IMR-90 (cell line): Measurements from ENCODE around the gene TMED6. TPM values are rescaled to one million over a fixed set of nuclear protein-coding genes. Genes with fewer than 3 reads are reported as not detected.
A peak's percentile ranks its signal among the peaks of the same experiment; 100 is the strongest.

Source experiments
- ATAC-seq: fragments of 200-7000 bp; cut with Tn5 transposase; 2 replicates; pipeline ENCODE4 v1.9.1; 2020; ENCODE audit warnings: low read depth, mild to moderate bottlenecking, moderate library complexity
- BruUV-seq: library from RNA; stranded (reverse); fragments of 400-500 nt; replicated peaks from 2 replicates; lab custom pipeline; 2021; lab: Mats Ljungman, UMichigan
- CTCF ChIA-PET: fragments of 300-600 bp; formaldehyde crosslinking; extraction: SDS; loops from one replicate; lab custom pipeline; 2021; ENCODE audit warnings: antibody characterized with exemption; lab: Yijun Ruan, JAX
- POLR2A ChIA-PET: fragments of 300-600 bp; sonication (Branson Sonifier 250); formaldehyde crosslinking; loops from one replicate; lab custom pipeline; 2022; ENCODE audit warnings: antibody characterized with exemption; ENCODE audit not compliant: unreplicated experiment; lab: Charles Lee
- DNase-seq: peaks from one replicate; pipeline ENCODE4 v3.0.0; 2013
- H2AFZ ChIP-seq: replicated peaks from 2 replicates; pipeline ENCODE3; 2013; ENCODE audit warnings: low read length, mild to moderate bottlenecking; ENCODE audit not compliant: poor library complexity
- H2AK5ac ChIP-seq: 2 replicates; pipeline ENCODE4 v1.6.1; 2013; ENCODE audit warnings: low read depth, low read length, inconsistent platforms
- H2AK9ac ChIP-seq: replicated peaks from 2 replicates; pipeline ENCODE3; 2013; ENCODE audit warnings: mild to moderate bottlenecking, low read depth, low read length, moderate library complexity; ENCODE audit not compliant: poor library complexity
- H2BK120ac ChIP-seq: 2 replicates; pipeline ENCODE4 v1.6.1; 2013; ENCODE audit warnings: low read depth, low read length, inconsistent platforms
- H2BK15ac ChIP-seq: 3 replicates; pipeline ENCODE4 v1.6.1; 2013; ENCODE audit warnings: low read depth, low read length, inconsistent platforms
- H2BK20ac ChIP-seq: 2 replicates; pipeline ENCODE4 v1.6.1; 2013; ENCODE audit warnings: low read depth, mild to moderate bottlenecking, inconsistent platforms, low read length, moderate library complexity
- H2BK5ac ChIP-seq: 2 replicates; pipeline ENCODE4 v1.6.1; 2013; ENCODE audit warnings: mild to moderate bottlenecking, low read depth, low read length, inconsistent platforms; ENCODE audit not compliant: poor library complexity, severe bottlenecking
- H3K14ac ChIP-seq: replicated peaks from 2 replicates; pipeline ENCODE4 v1.6.1; 2013; ENCODE audit warnings: low read depth, low read length, inconsistent platforms
- H3K18ac ChIP-seq: 2 replicates; pipeline ENCODE4 v1.6.1; 2013; ENCODE audit warnings: low read depth, low read length, control low read depth
- H3K23ac ChIP-seq: 2 replicates; pipeline ENCODE4 v1.6.1; 2013; ENCODE audit warnings: low read depth, low read length, inconsistent platforms
- H3K27ac ChIP-seq: 2 replicates; pipeline ENCODE4 v1.5.1; 2013; ENCODE audit warnings: mild to moderate bottlenecking, control low read depth, low read length; ENCODE audit not compliant: insufficient read depth
- H3K27me3 ChIP-seq: 2 replicates; pipeline ENCODE4 v1.6.1; 2013; ENCODE audit warnings: low read length; ENCODE audit not compliant: control insufficient read depth, insufficient read depth
- H3K36me3 ChIP-seq: 2 replicates; pipeline ENCODE4 v1.6.1; 2013; ENCODE audit warnings: low read length, mixed read lengths; ENCODE audit not compliant: control insufficient read depth, insufficient read depth
- H3K4ac ChIP-seq: 2 replicates; pipeline ENCODE4 v1.6.1; 2013; ENCODE audit warnings: low read depth, low read length, inconsistent platforms
- H3K4me1 ChIP-seq: 2 replicates; pipeline ENCODE4 v1.6.1; 2013; ENCODE audit warnings: low read length, mixed read lengths; ENCODE audit not compliant: control insufficient read depth, insufficient read depth
- H3K4me2 ChIP-seq: 2 replicates; pipeline ENCODE4 v1.6.1; 2013; ENCODE audit warnings: low read depth, mild to moderate bottlenecking, control low read depth, low read length, moderate library complexity
- H3K4me3 ChIP-seq: 2 replicates; pipeline ENCODE4 v1.5.1; 2013; ENCODE audit warnings: low read depth, mild to moderate bottlenecking, control low read depth, low read length, moderate library complexity; ENCODE audit not compliant: insufficient read depth
- H3K56ac ChIP-seq: 2 replicates; pipeline ENCODE4 v1.6.1; 2013; ENCODE audit warnings: low read length, inconsistent platforms; ENCODE audit not compliant: insufficient read depth; ENCODE audit errors: extremely low read depth
- H3K79me1 ChIP-seq, 2 experiments: 2 replicates each; pipeline ENCODE4 v1.6.1; 2013; ENCODE audit warnings: low read length in 2 of 2, inconsistent platforms in 1 of 2, low read depth in 1 of 2
- H3K9ac ChIP-seq: 2 replicates; pipeline ENCODE4 v1.6.1; 2013; ENCODE audit warnings: low read depth, low read length, control low read depth
- H3K9me1 ChIP-seq: 2 replicates; pipeline ENCODE4 v1.6.1; 2013; ENCODE audit warnings: low read length, inconsistent platforms; ENCODE audit not compliant: insufficient read depth
- H3K9me3 ChIP-seq: 2 replicates; pipeline ENCODE4 v1.6.1; 2013; ENCODE audit warnings: low read length; ENCODE audit not compliant: control insufficient read depth, insufficient read depth
- H4K20me1 ChIP-seq: 2 replicates; pipeline ENCODE4 v1.6.1; 2013; ENCODE audit warnings: low read length, inconsistent platforms; ENCODE audit not compliant: insufficient read depth
- H4K5ac ChIP-seq: 2 replicates; pipeline ENCODE4 v1.6.1; 2013; ENCODE audit warnings: mild to moderate bottlenecking, low read depth, low read length, control low read depth
- H4K8ac ChIP-seq, 2 experiments: 2 replicates each; pipeline ENCODE4 v1.6.1; 2013; ENCODE audit warnings: low read depth in 2 of 2, low read length in 2 of 2, control low read depth in 1 of 2, inconsistent platforms in 1 of 2
- H4K91ac ChIP-seq: 2 replicates; pipeline ENCODE4 v1.6.1; 2013; ENCODE audit warnings: low read depth, low read length, inconsistent platforms; ENCODE audit not compliant: insufficient read depth
- BHLHE40 ChIP-seq: fragments of 150-350 bp; IDR thresholded peaks from 2 replicates; pipeline ENCODE4 v1.6.1; 2016; ENCODE audit warnings: mild to moderate bottlenecking, low read depth, low read length
- CHD1 ChIP-seq: IDR thresholded peaks from 2 replicates; pipeline ENCODE4 v1.6.1; 2012; ENCODE audit warnings: low read depth, low read length, improper control_type of control experiment
- MAFK ChIP-seq: IDR thresholded peaks from 2 replicates; pipeline ENCODE4 v1.6.1; 2012; ENCODE audit warnings: low read depth, low read length, improper control_type of control experiment
- MAZ ChIP-seq: IDR thresholded peaks from 2 replicates; pipeline ENCODE4 v1.6.1; 2012; ENCODE audit warnings: low read depth, mild to moderate bottlenecking, low read length, improper control_type of control experiment, moderate library complexity, borderline replicate concordance
- MXI1 ChIP-seq: IDR thresholded peaks from 2 replicates; pipeline ENCODE4 v1.6.1; 2012; ENCODE audit warnings: low read depth, mild to moderate bottlenecking, low read length, moderate library complexity, borderline replicate concordance
- POLR2A ChIP-seq: IDR thresholded peaks from 2 replicates; pipeline ENCODE4 v1.6.1; 2012; ENCODE audit warnings: mild to moderate bottlenecking, low read depth, low read length
- RAD21 ChIP-seq: IDR thresholded peaks from 2 replicates; pipeline ENCODE4 v1.6.1; 2012; ENCODE audit warnings: low read length, improper control_type of control experiment
- RCOR1 ChIP-seq: IDR thresholded peaks from 2 replicates; pipeline ENCODE4 v1.6.1; 2012; ENCODE audit warnings: mild to moderate bottlenecking, low read length, improper control_type of control experiment; ENCODE audit not compliant: insufficient replicate concordance
- RFX5 ChIP-seq: IDR thresholded peaks from 2 replicates; pipeline ENCODE4 v1.8.0; 2012; ENCODE audit warnings: low read depth, mild to moderate bottlenecking, low read length, moderate library complexity
- SMC3 ChIP-seq: fragments of 150-350 bp; IDR thresholded peaks from 2 replicates; pipeline ENCODE4 v1.6.1; 2016; ENCODE audit warnings: low read depth, mild to moderate bottlenecking, antibody characterized with exemption, low read length, moderate library complexity
- WGBS, 2 experiments: methylation state at CpG; one replicate each; pipeline versions ENCODE4 v1.1.5 to v1.1.7; 2013; ENCODE audit warnings: missing lambda C conversion rate in 2 of 2; ENCODE audit not compliant: insufficient read length in 1 of 2; ENCODE audit errors: extremely low coverage in 2 of 2; 5-methylcytosine and 5-hydroxymethylcytosine counted together
- dilution Hi-C: fragments of 300-500 bp; cut with HindIII; formaldehyde crosslinking; loops from one replicate; pipeline ENCODE4 v1.14.3; 2018; ENCODE audit warnings: low sequenced_read_pairs; ENCODE audit not compliant: unreplicated experiment
- in situ Hi-C: fragments of 300-500 bp; cut with MboI; formaldehyde crosslinking; loops from 3 replicates; pipeline ENCODE4 v1.14.3; 2019; ENCODE audit warnings: low sequenced_read_pairs, inconsistent platforms, mixed read lengths
- intact Hi-C: fragments of 100-400 bp; cut with micrococcal nuclease; formaldehyde crosslinking; loops from 2 replicates; pipeline ENCODE4 v1.10.0; 2022
- polyA plus RNA-seq, 3 experiments: library from polyadenylated mRNA; depleted of rRNA; stranded (reverse); fragments of >200 nt; gene quantifications; 2 replicates each; pipeline ENCODE4 v1.2.3, GENCODE V29; 2012; ENCODE audit warnings: low replicate concordance in 1 of 3
- total RNA-seq: library from RNA; depleted of rRNA; stranded (reverse); fragments of >200 nt; gene quantifications from 2 replicates; pipeline ENCODE4 v1.2.3, GENCODE V29; 2012
- TF ChIP-seq, protein P1 (sequence below): fragments of 150-350 bp; IDR thresholded peaks from 2 replicates; pipeline ENCODE4 v1.6.1; 2017; ENCODE audit warnings: mild to moderate bottlenecking, antibody characterized with exemption, low read length, low read depth
- TF ChIP-seq, protein P2 (sequence below): fragments of 150-350 bp; IDR thresholded peaks from 2 replicates; pipeline ENCODE4 v1.6.1; 2016; ENCODE audit warnings: low read depth, mild to moderate bottlenecking, low read length, moderate library complexity, borderline replicate concordance
- TF ChIP-seq, protein P3 (sequence below): conservative IDR thresholded peaks from 2 replicates; pipeline ENCODE4 v1.5.1; 2012; ENCODE audit warnings: mild to moderate bottlenecking, low read depth, low read length, improper control_type of control experiment

TMED6 gene
- total and polyA plus RNA-seq, 2 of the 4 experiments (the other 2 are of a cell fraction) = 0.10 TPM; not detected in 1

DNA sequence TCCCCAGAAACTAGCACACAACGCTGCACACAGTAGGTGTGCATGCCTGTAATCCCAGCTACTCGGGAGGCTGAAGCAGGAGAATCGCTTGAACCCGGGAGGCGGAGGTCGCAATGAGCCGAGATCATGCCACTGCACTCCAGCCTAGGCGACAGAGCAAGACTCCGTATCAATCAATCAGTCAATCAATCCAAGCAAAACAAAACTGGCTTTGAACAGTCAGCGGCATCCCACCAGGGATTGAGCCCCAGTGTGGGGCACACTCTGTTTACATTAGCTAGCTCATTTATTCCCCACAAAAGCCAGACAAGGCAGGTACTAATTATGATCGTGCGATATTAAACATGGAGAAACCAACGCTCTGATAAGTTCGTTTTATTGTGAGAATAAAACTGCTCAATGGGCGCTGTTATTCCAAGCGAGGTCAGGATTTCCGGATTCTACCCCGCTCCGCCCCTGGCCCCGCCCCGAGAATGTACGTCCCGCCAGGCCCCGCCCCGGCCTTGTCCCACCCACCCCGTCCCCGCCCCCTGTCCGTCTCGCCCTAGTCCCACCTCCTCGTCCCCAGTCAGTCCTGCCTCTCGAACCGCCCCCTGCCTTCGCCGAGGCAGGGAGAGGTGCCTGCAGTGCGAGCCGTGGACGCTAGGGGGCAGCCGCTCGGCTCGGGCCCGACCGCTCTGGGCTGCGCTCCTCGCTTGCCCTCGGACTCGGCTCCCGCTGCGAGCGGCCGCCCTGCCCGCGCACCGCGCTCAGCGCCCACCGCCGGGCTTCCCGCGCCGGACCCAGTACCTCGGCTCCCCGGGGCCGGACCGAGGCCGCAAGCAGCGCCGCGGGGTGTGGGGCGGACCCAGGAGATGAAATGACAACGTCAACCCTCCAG lies 40.7 kb downstream of the TMED6 start, which contains the start of gene VPS4A:
VPS4A (plus strand) TSS at position 698 of the 880 bp plus-strand sequence; CDS start at position 860, 162 bp downstream.
- Histone ChIP-seq H3K14ac (peak within 1 kb of the TSS; percentile 83), H2AK5ac (peak within 1 kb of the TSS; percentile 68), H3K9me3 (no peaks in the 10 kb centered on the region), H4K5ac (peak within 1 kb of the TSS; percentile 93), H4K91ac (peak within 1 kb of the TSS; percentile 66), H4K20me1 (peaks cover 30% of the 10 kb centered on the region), H3K18ac (peak within 1 kb of the TSS; percentile 78; the same call in 1 of the 2 replicates), H3K27me3 (no peaks in the 10 kb centered on the region), H2BK20ac (no peak within 1 kb of the TSS), H2AK9ac (peak within 1 kb of the TSS; percentile 84), H2BK5ac (peak within 1 kb of the TSS; percentile 84), H2BK120ac (no peak within 1 kb of the TSS), H3K23ac (peak within 1 kb of the TSS; percentile 97), H3K4me1 (peaks cover 4% of the 10 kb centered on the region), H4K8ac (peak within 1 kb of the TSS; percentile 97 to 98), H3K4me2 (peak within 1 kb of the TSS; percentile 98), H3K9ac (peak within 1 kb of the TSS; percentile 85), H3K56ac (peak within 1 kb of the TSS; percentile 58), H3K9me1 (peaks cover 6% of the 10 kb centered on the region; the same call in 1 of the 2 replicates), H3K27ac (peak within 1 kb of the TSS; percentile 84), H3K4me3 (peak within 1 kb of the TSS; percentile 78), H2AFZ (peak within 1 kb of the TSS; percentile 96), H2BK15ac (no peak within 1 kb of the TSS), H3K36me3 (peaks cover 16% of the 10 kb centered on the region), H3K79me1 (peaks cover 14 to 44% of the 10 kb centered on the region in 2 experiments), H3K4ac (peak within 1 kb of the TSS; percentile 80)
- TF ChIP-seq MAFK (no peak), CHD1 (0 out of 2 replicates have a peak, but pooled peaks have one; percentile 42), RFX5 (no peak), BHLHE40 (no peak), MAZ (peak; percentile 54; the same call in 1 of the 2 replicates), SMC3 (peak; percentile 43; the same call in 1 of the 2 replicates), RCOR1 (no peak), MXI1 (no peak), POLR2A (peak; percentile 70), RAD21 (peak; percentile 49)
- TF ChIP-seq, protein P1, sequence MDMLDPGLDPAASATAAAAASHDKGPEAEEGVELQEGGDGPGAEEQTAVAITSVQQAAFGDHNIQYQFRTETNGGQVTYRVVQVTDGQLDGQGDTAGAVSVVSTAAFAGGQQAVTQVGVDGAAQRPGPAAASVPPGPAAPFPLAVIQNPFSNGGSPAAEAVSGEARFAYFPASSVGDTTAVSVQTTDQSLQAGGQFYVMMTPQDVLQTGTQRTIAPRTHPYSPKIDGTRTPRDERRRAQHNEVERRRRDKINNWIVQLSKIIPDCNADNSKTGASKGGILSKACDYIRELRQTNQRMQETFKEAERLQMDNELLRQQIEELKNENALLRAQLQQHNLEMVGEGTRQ = no peak
- TF ChIP-seq, protein P2, sequence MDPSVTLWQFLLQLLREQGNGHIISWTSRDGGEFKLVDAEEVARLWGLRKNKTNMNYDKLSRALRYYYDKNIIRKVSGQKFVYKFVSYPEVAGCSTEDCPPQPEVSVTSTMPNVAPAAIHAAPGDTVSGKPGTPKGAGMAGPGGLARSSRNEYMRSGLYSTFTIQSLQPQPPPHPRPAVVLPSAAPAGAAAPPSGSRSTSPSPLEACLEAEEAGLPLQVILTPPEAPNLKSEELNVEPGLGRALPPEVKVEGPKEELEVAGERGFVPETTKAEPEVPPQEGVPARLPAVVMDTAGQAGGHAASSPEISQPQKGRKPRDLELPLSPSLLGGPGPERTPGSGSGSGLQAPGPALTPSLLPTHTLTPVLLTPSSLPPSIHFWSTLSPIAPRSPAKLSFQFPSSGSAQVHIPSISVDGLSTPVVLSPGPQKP = no peak
- TF ChIP-seq, protein P3, sequence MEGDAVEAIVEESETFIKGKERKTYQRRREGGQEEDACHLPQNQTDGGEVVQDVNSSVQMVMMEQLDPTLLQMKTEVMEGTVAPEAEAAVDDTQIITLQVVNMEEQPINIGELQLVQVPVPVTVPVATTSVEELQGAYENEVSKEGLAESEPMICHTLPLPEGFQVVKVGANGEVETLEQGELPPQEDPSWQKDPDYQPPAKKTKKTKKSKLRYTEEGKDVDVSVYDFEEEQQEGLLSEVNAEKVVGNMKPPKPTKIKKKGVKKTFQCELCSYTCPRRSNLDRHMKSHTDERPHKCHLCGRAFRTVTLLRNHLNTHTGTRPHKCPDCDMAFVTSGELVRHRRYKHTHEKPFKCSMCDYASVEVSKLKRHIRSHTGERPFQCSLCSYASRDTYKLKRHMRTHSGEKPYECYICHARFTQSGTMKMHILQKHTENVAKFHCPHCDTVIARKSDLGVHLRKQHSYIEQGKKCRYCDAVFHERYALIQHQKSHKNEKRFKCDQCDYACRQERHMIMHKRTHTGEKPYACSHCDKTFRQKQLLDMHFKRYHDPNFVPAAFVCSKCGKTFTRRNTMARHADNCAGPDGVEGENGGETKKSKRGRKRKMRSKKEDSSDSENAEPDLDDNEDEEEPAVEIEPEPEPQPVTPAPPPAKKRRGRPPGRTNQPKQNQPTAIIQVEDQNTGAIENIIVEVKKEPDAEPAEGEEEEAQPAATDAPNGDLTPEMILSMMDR = peak; percentile 96
- CTCF ChIA-PET = interaction anchor here (0.5 kb wide), 1 partner anchor 142 kb away, joined by 3 read pairs; no protein-coding TSS in a partner anchor
- DNase-seq (peak; percentile 94), ATAC-seq (peak; percentile 99)
- intact Hi-C loops (loop anchor here (1.0 kb wide), 1 partner anchor 161 kb away; no protein-coding TSS in a partner anchor), in situ Hi-C loops (no loop called here), dilution Hi-C loops (no loop called here)
- WGBS, 2 experiments = 2% methylated on average over 37 of the region's 70 CpGs; no CpG with 5 or more reads in 1 of the 2 experiments
- POLR2A ChIA-PET = no interaction called here
- BruUV-seq = no TSS peak
